Liver (tissue), 9 donors: ENCODE results near the gene ZDHHC14. TPM values are rescaled to one million over a fixed set of nuclear protein-coding genes. Genes with fewer than 3 reads are reported as not detected.
A peak's percentile ranks its signal among the peaks of the same experiment; 100 is the strongest.

Source experiments
- DNase-seq: peaks from one replicate; pipeline ENCODE4 v3.0.0-alpha.2; 2017; ENCODE audit warnings: low spot score
- H3K27ac ChIP-seq, 2 donors: one replicate each; pipeline ENCODE4 v1.7.0; 2013; ENCODE audit warnings: inconsistent platforms in 2 of 2, low read length in 2 of 2, control low read depth in 1 of 2, low read depth in 1 of 2, mild to moderate bottlenecking in 1 of 2
- H3K27me3 ChIP-seq, 4 donors: one replicate each; pipeline versions ENCODE4 v1.6.1 to v1.7.0; 2013; ENCODE audit warnings: low read length in 3 of 4, inconsistent platforms in 1 of 4, mild to moderate bottlenecking in 1 of 4, moderate library complexity in 1 of 4; ENCODE audit not compliant: control insufficient read depth in 4 of 4, insufficient read depth in 4 of 4
- H3K36me3 ChIP-seq, 4 donors: one replicate each; pipeline versions ENCODE4 v1.6.1 to v1.7.0; 2013; ENCODE audit warnings: low read length in 3 of 4, mild to moderate bottlenecking in 3 of 4, low read depth in 1 of 4, moderate library complexity in 1 of 4; ENCODE audit not compliant: control insufficient read depth in 4 of 4, insufficient read depth in 3 of 4
- H3K4me1 ChIP-seq, 4 donors: one replicate each; pipeline versions ENCODE4 v1.6.1 to v1.7.0; 2013; ENCODE audit warnings: low read length in 3 of 4, mild to moderate bottlenecking in 3 of 4, moderate library complexity in 1 of 4; ENCODE audit not compliant: control insufficient read depth in 4 of 4, insufficient read depth in 4 of 4
- H3K4me3 ChIP-seq, 3 donors: one replicate each; pipeline versions ENCODE4 v1.6.1 to v1.7.0; 2013; ENCODE audit warnings: low read length in 3 of 3, control low read depth in 1 of 3, low read depth in 1 of 3, mild to moderate bottlenecking in 1 of 3
- H3K9ac ChIP-seq, 2 donors: one replicate each; pipeline ENCODE4 v1.7.0; 2013; ENCODE audit warnings: low read length in 2 of 2, mild to moderate bottlenecking in 2 of 2, moderate library complexity in 2 of 2, control low read depth in 1 of 2, low read depth in 1 of 2
- H3K9me3 ChIP-seq, 4 donors: one replicate each; pipeline versions ENCODE4 v1.6.1 to v1.7.0; 2013; ENCODE audit warnings: low read length in 3 of 4; ENCODE audit not compliant: control insufficient read depth in 4 of 4
- ATF3 ChIP-seq: IDR thresholded peaks from 2 replicates; pipeline ENCODE4 v1.6.1; 2016; ENCODE audit warnings: antibody characterized with exemption
- CTCF ChIP-seq: fragments of 150-350 bp; IDR thresholded peaks from 2 replicates; pipeline ENCODE4 v1.5.1; 2017; ENCODE audit warnings: improper control_type of control experiment, low read depth, low read length; ENCODE audit not compliant: missing input control
- EGR1 ChIP-seq, 2 donors: IDR thresholded peaks; 2 replicates each; pipeline ENCODE4 v1.6.1; 2016 to 2018; ENCODE audit warnings: antibody characterized with exemption in 2 of 2, low read depth in 2 of 2
- FOXA1 ChIP-seq: IDR thresholded peaks from 2 replicates; pipeline ENCODE4 v1.6.1; 2016; ENCODE audit warnings: antibody characterized with exemption
- FOXA2 ChIP-seq: IDR thresholded peaks from 2 replicates; pipeline ENCODE4 v1.6.1; 2016; ENCODE audit warnings: antibody characterized with exemption
- GABPA ChIP-seq, 2 donors: IDR thresholded peaks in 1 of 2; conservative IDR thresholded peaks in 1 of 2; 2 replicates each; pipeline ENCODE4 v1.6.1; 2016; ENCODE audit warnings: antibody characterized with exemption in 2 of 2, mild to moderate bottlenecking in 1 of 2, moderate library complexity in 1 of 2
- HNF4A ChIP-seq, 2 donors: conservative IDR thresholded peaks; 2 replicates each; pipeline ENCODE4 v1.6.1; 2016; ENCODE audit warnings: antibody characterized with exemption in 2 of 2, mild to moderate bottlenecking in 2 of 2
- HNF4G ChIP-seq: IDR thresholded peaks from 2 replicates; pipeline ENCODE4 v1.6.1; 2016; ENCODE audit warnings: antibody characterized with exemption
- JUND ChIP-seq, 2 donors: IDR thresholded peaks; 2 replicates each; pipeline ENCODE4 v1.6.1; 2016; ENCODE audit warnings: antibody characterized with exemption in 2 of 2
- MAX ChIP-seq: IDR thresholded peaks from 2 replicates; pipeline ENCODE4 v1.6.1; 2016; ENCODE audit warnings: antibody characterized with exemption
- NR2F2 ChIP-seq: IDR thresholded peaks from 2 replicates; pipeline ENCODE4 v1.6.1; 2016; ENCODE audit warnings: antibody characterized with exemption
- RAD21 ChIP-seq, 2 donors: IDR thresholded peaks; 2 replicates each; pipeline ENCODE4 v1.6.1; 2016; ENCODE audit warnings: antibody characterized with exemption in 2 of 2, mild to moderate bottlenecking in 2 of 2
- REST ChIP-seq: IDR thresholded peaks from 2 replicates; pipeline ENCODE4 v1.6.1; 2016; ENCODE audit warnings: antibody characterized with exemption, mild to moderate bottlenecking
- RXRA ChIP-seq, 2 donors: IDR thresholded peaks; 2 replicates each; pipeline ENCODE4 v1.6.1; 2017 to 2018; ENCODE audit warnings: antibody characterized with exemption in 2 of 2, mild to moderate bottlenecking in 1 of 2
- SP1 ChIP-seq: IDR thresholded peaks from 2 replicates; pipeline ENCODE4 v1.6.1; 2018; ENCODE audit warnings: antibody characterized with exemption, mild to moderate bottlenecking
- TAF1 ChIP-seq: conservative IDR thresholded peaks from 2 replicates; pipeline ENCODE4 v1.6.1; 2016; ENCODE audit warnings: antibody characterized with exemption, mild to moderate bottlenecking
- YY1 ChIP-seq: IDR thresholded peaks from 2 replicates; pipeline ENCODE4 v1.6.1; 2016; ENCODE audit warnings: antibody characterized with exemption, mild to moderate bottlenecking
- WGBS: extraction: QIAGEN DNeasy Blood & Tissue Kit; methylation state at CpG from one replicate; pipeline ENCODE4 v1.1.7; 2013; 5-methylcytosine and 5-hydroxymethylcytosine counted together
- polyA plus RNA-seq, 2 donors: library from polyadenylated mRNA; stranded (reverse) in 1 of 2; unstranded in 1 of 2; fragments of 200-250 nt in 1 of 2; fragments of >200 nt in 1 of 2; fragmentation: Nextera tagmentation in 1 of 2; extraction: Ambion mirVana in 1 of 2; gene quantifications; one replicate each; pipeline versions ENCODE4 v1.2.1 to v1.2.3, GENCODE V29; 2013 to 2015
- total RNA-seq, 2 donors: library from RNA; depleted of rRNA; stranded (reverse); fragments of >200 nt; gene quantifications; one replicate each; pipeline ENCODE4 v1.2.3, GENCODE V29; 2014
- donor health status: healthy.
- donor health status: healthy.
- donor health status: healthy.
- donor health status: healthy.
- donor health status: healthy.

ZDHHC14 gene
- total and polyA plus RNA-seq, 4 donors: 4.4 to 11.7 (median 8.4) TPM

- WGBS: 61% methylated on average over 6 of the region's 6 CpGs
- Histone ChIP-seq H3K4me3 (no peak overlapping the region), H3K27me3 (no peaks in the 10 kb centered on the region), H3K9ac (no peak overlapping the region), H3K9me3 (no peaks in the 10 kb centered on the region), H3K4me1 (no peaks in the 10 kb centered on the region), H3K27ac (no peak overlapping the region), H3K36me3 (no peaks in the 10 kb centered on the region)
- TF ChIP-seq HNF4A (conservative IDR thresholded peaks at IDR 0.05) (no peak), RAD21 (IDR thresholded peaks at IDR 0.05) (peak in 1 of 2 donors; percentile 20), HNF4G (no peak), RXRA (IDR thresholded peaks at IDR 0.05) (no peak), ATF3 (peak; percentile 66), NR2F2 (no peak), JUND (IDR thresholded peaks at IDR 0.05) (no peak), EGR1 (IDR thresholded peaks at IDR 0.05; ENCODE audit: low read depth in 2 of 2) (no peak), TAF1 (no peak), YY1 (no peak), REST (no peak), FOXA2 (no peak), SP1 (peak; percentile 20), GABPA (IDR thresholded peaks at IDR 0.05 in 1 of 2, conservative IDR thresholded peaks at IDR 0.05 in 1 of 2) (no peak), CTCF (no peak)
- DNase-seq: no peak
Observed at GRCh38 chr6:157715728-157716164, 334.8 kb downstream of the ZDHHC14 start.

- Histone ChIP-seq H3K4me3 (no peak overlapping the region), H3K27ac (no peak overlapping the region), H3K4me1 (no peaks in the 10 kb centered on the region), H3K27me3 (no peaks in the 10 kb centered on the region), H3K36me3 (no peaks in the 10 kb centered on the region), H3K9ac (no peak overlapping the region), H3K9me3 (no peaks in the 10 kb centered on the region)
- WGBS: 82% methylated on average over 12 of the region's 12 CpGs
- no peak for DNase-seq
- TF ChIP-seq SP1 (no peak), MAX (no peak), HNF4G (no peak), RXRA (IDR thresholded peaks at IDR 0.05) (no peak), REST (no peak), EGR1 (IDR thresholded peaks at IDR 0.05; ENCODE audit: low read depth in 2 of 2) (no peak), RAD21 (IDR thresholded peaks at IDR 0.05) (no peak), FOXA1 (no peak), CTCF (no peak), JUND (IDR thresholded peaks at IDR 0.05) (no peak)
Observed at GRCh38 chr6:157716251-157716995, 335.4 kb downstream of the ZDHHC14 start.
